Lower lobe of right lung (tissue), 2 donors: ENCODE results near the gene ALDOA. TPM values are rescaled to one million over a fixed set of nuclear protein-coding genes. Genes with fewer than 3 reads are reported as not detected.
"Not testable (repeated sequence)": the region's sequence is repeated elsewhere in the genome, so short reads cannot be mapped to it uniquely, and the experiment has no call there.

ENCODE experiments used
- ATAC-seq, 2 donors: fragments of 200-7000 bp; cut with Tn5 transposase; one replicate each; pipeline ENCODE4 v1.9.1; 2020 to 2022; ENCODE audit warnings: mild to moderate bottlenecking in 2 of 2, moderate library complexity in 2 of 2
- DNase-seq: peaks from one replicate; pipeline ENCODE4 v3.0.0-alpha.2; 2020
- H3K27ac ChIP-seq: fragments of 200-600 bp; one replicate; pipeline ENCODE4 v1.8.0; 2022
- H3K27me3 ChIP-seq: fragments of 200-600 bp; one replicate; pipeline ENCODE4 v1.8.0; 2022; ENCODE audit warnings: low read depth
- H3K36me3 ChIP-seq: fragments of 200-600 bp; one replicate; pipeline ENCODE4 v1.8.0; 2022; ENCODE audit warnings: mild to moderate bottlenecking
- H3K4me1 ChIP-seq: fragments of 200-600 bp; one replicate; pipeline ENCODE4 v1.8.0; 2022
- H3K4me3 ChIP-seq: fragments of 200-600 bp; one replicate; pipeline ENCODE4 v1.8.0; 2022; ENCODE audit warnings: mild to moderate bottlenecking
- H3K9me3 ChIP-seq: fragments of 200-600 bp; one replicate; pipeline ENCODE4 v1.8.0; 2022
- intact Hi-C: fragments of 100-400 bp; cut with DNase I; formaldehyde crosslinking; loops from one replicate; pipeline ENCODE4 v1.11.0; 2022
- long read RNA-seq: library from polyadenylated mRNA; unstranded; transcript quantifications from one replicate; pipeline ENCODE4 v2.0.0, GENCODE V29; 2021
- total RNA-seq: library from RNA; stranded (reverse); fragmentation: NEBNext Ultra II Directional; extraction: Animal tissue kit (Norgen Biotek cat#: 25700); gene quantifications from one replicate; pipeline ENCODE4 v1.2.1, GENCODE V29; 2021
- TF ChIP-seq, protein P1 (sequence below): fragments of 200-600 bp; IDR thresholded peaks from one replicate; pipeline ENCODE4 v1.8.0; 2022; ENCODE audit warnings: antibody characterized with exemption, mild to moderate bottlenecking
- donor health status: DM: no; HTN: yes; CAD: no; lungs with severe emphysema.

The ALDOA gene
- total RNA-seq: 733 TPM
- long read RNA-seq, transcript ALDOA-206 (9 exons, 1,550 nt): minor isoform, 28 of 784 reads
- long read RNA-seq, transcript ALDOA-209 (9 exons, 1,579 nt): major isoform, 704 of 784 reads
- long read RNA-seq, partial matches to known transcripts: 40 of 784 reads
- long read RNA-seq, other reads (novel, unspliced or antisense): 7 of 784 reads

GRCh38 chr16:30065102-30065942, at the start of gene ALDOA:
ALDOA (plus strand) TSS chr16:30065760; CDS start chr16:30066898, 1,138 bp downstream.
- Histone ChIP-seq H3K27me3 (no peaks in the 10 kb centered on the region), H3K27ac (peak within 1 kb of the TSS; percentile 99), H3K36me3 (peaks cover 34% of the 10 kb centered on the region), H3K4me3 (peak within 1 kb of the TSS; percentile 95), H3K4me1 (peaks cover 47% of the 10 kb centered on the region), H3K9me3 (no peaks in the 10 kb centered on the region)
- intact Hi-C loops: no loop called here
- peak; percentile 95 to 96 for ATAC-seq
- DNase-seq: peak; percentile 99
- TF ChIP-seq, protein P1, sequence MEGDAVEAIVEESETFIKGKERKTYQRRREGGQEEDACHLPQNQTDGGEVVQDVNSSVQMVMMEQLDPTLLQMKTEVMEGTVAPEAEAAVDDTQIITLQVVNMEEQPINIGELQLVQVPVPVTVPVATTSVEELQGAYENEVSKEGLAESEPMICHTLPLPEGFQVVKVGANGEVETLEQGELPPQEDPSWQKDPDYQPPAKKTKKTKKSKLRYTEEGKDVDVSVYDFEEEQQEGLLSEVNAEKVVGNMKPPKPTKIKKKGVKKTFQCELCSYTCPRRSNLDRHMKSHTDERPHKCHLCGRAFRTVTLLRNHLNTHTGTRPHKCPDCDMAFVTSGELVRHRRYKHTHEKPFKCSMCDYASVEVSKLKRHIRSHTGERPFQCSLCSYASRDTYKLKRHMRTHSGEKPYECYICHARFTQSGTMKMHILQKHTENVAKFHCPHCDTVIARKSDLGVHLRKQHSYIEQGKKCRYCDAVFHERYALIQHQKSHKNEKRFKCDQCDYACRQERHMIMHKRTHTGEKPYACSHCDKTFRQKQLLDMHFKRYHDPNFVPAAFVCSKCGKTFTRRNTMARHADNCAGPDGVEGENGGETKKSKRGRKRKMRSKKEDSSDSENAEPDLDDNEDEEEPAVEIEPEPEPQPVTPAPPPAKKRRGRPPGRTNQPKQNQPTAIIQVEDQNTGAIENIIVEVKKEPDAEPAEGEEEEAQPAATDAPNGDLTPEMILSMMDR: peak; percentile 12

DNA sequence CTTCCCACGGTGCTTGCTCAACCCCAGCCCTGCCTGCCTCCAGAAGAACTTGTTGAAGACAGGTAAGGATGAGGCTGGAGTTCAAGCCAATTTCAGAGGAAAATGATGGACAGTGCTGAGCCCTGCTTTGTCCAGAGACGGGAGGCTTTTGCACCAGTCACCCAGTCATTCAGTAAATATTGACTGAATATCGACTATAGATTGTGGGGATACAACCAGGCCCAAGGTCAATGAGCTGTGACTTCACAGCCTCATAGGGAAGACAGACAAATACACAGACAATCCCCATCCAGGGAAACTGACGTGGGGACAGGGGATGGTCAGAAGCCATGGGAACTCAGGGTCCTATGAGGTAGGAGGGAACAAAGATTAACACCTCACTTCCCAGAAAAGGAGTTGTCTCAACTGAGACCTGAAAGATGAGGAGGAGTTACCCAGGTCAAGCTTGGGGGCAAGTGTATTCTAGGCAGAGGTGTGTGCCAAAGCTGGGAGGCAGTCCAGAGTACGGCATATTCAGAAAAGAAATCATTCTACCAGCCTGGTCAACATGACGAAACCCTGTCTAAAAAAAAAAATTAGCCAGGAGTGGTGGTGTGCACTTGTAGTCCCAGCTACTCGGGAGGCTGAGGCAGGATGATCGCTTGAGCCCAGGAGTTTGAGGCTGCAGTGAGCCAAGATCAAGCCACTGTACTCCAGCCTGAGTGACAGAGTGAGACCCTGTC, 48.8 kb upstream of the ALDOA start:
- ATAC-seq (no peak), DNase-seq (no peak)
- Histone ChIP-seq H3K27me3 (peaks cover 6% of the 10 kb centered on the region), H3K36me3 (no peaks in the 10 kb centered on the region), H3K4me1 (peaks cover 12% of the 10 kb centered on the region), H3K9me3 (no peaks in the 10 kb centered on the region), H3K27ac (no peak overlapping the region), H3K4me3 (no peak overlapping the region)
- intact Hi-C loops: no loop called here
- TF ChIP-seq, protein P1: no peak

DNA sequence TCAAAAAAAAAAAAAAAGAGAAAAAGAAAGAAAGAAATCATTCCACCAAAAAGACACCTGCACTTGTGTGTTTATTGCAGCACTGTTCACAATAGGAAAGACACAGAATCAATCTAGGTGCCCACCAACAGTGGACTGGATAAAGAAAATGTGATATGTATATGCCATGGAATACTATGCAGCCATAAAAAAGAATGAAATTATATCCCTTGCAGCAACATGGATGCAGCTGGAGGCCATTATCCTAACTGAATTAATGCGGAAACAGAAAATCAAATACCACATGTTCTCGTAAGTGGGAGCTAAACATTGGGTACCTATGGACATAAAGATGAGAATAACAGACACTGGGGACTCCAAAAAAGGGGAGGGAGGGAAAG, 48.3 kb upstream of the ALDOA start:
- Histone ChIP-seq H3K27ac (no peak overlapping the region), H3K9me3 (no peaks in the 10 kb centered on the region), H3K27me3 (peaks cover under 1% of the 10 kb centered on the region), H3K4me3 (no peak overlapping the region), H3K4me1 (peaks cover 14% of the 10 kb centered on the region), H3K36me3 (no peaks in the 10 kb centered on the region)
- ATAC-seq (no peak), DNase-seq (no peak)
- intact Hi-C loops: no loop called here
- TF ChIP-seq, protein P1: no peak

DNA sequence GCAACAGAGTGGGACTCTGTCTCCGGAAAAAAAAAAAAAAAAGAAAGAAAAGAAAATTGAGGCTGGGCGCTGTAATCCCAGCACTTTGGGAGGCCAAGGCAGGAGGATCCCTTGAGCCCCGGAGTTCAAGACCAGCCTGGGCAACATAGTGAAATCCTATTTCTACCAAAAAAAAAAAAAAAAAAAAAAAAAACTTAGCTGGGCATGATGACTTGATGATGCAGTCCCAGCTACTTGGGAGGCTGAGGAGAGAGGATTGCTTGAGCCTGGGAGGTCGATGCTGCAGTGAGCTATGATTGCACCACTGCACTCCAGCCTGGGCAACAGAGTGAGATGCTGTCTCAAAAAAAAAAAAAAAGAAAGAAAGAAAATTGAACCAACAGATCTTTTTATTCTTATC, 47.6 kb upstream of the ALDOA start:
- H3K27me3 ChIP-seq, DNase-seq, H3K27ac ChIP-seq, H3K36me3 ChIP-seq, H3K9me3 ChIP-seq, intact Hi-C loops, H3K4me3 ChIP-seq, ATAC-seq: not testable (repeated sequence)
- H3K4me1 ChIP-seq: peaks cover 14% of the 10 kb centered on the region

DNA sequence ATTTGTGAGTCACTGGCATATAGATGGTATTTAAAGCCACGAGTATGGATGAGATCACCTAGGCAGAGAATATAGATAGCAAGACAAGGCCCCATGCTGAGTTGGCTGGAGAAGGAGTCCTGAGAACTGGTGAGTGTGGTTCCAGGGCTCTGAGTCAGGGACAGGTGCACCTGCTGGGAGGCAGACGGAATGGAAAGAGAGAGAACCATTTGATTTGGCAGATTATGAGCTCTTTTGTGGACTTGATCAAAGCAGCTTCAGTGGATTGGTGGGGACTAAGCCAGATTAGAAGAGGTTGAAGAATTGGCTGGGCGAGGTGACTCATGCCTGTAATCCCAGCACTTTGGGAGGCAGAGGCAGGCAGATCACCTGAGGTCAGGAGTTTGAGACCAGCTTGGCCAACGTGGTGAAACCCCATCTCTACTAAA, 46.8 kb upstream of the ALDOA start:
- Histone ChIP-seq H3K27ac (no peak overlapping the region), H3K4me1 (peaks cover 14% of the 10 kb centered on the region), H3K27me3 (no peaks in the 10 kb centered on the region), H3K36me3 (no peaks in the 10 kb centered on the region), H3K9me3 (no peaks in the 10 kb centered on the region), H3K4me3 (no peak overlapping the region)
- TF ChIP-seq, protein P1: no peak
- DNase-seq (no peak), ATAC-seq (no peak)
- intact Hi-C loops: no loop called here
